HCT116 (cell line): ENCODE measurements around the gene AMZ2. TPM values are rescaled to one million over a fixed set of nuclear protein-coding genes. Genes with fewer than 3 reads are reported as not detected.

Experiments
- ATAC-seq: fragments of 200-7000 bp; cut with Tn5 transposase; 2 replicates; pipeline ENCODE4 v1.9.1; 2020; ENCODE audit warnings: mild to moderate bottlenecking, moderate library complexity
- BruUV-seq: library from RNA; stranded (reverse); fragments of 400-500 nt; replicated peaks from 2 replicates; lab custom pipeline; 2021; lab: Mats Ljungman, UMichigan
- CTCF ChIA-PET: fragments of 300-600 bp; sonication (Branson Sonifier 250); formaldehyde crosslinking; loops from one replicate; lab custom pipeline; 2021; ENCODE audit warnings: antibody characterized with exemption; lab: Charles Lee
- POLR2A ChIA-PET: fragments of 300-600, 350-600 bp; sonication (Branson Sonifier 250); formaldehyde crosslinking; loops from one replicate; lab custom pipeline; 2021; ENCODE audit warnings: antibody characterized with exemption; lab: Charles Lee
- RAD21 ChIA-PET, 2 experiments: fragments of 300-600 bp; sonication (Branson Sonifier 250); formaldehyde crosslinking; loops; one replicate each; lab custom pipeline; 2023; ENCODE audit warnings: low total read pairs in 2 of 2; ENCODE audit not compliant: uncharacterized antibody in 2 of 2, unreplicated experiment in 2 of 2, low non-redundant PET in 1 of 2; lab: Charles Lee
- DNase-seq: peaks from one replicate; pipeline ENCODE4 v3.0.0-alpha.2; 2010; ENCODE audit warnings: low read depth, low spot score
- H2AFZ ChIP-seq: fragments of 200-600 bp; shearing (Covaris generic), sonication (generic); 2 replicates; pipeline ENCODE4 v1.6.1; 2017; ENCODE audit warnings: low read depth, mixed run types, mixed read lengths, antibody characterized with exemption, low read length; ENCODE audit not compliant: poor library complexity, severe bottlenecking
- H3K27ac ChIP-seq: 2 replicates; pipeline ENCODE4 v1.5.1; 2012; ENCODE audit warnings: low read depth, low read length
- H3K27me3 ChIP-seq: fragments of 200-600 bp; sonication (generic); 2 replicates; pipeline ENCODE4 v1.6.1; 2016; ENCODE audit warnings: mixed run types, low read length, mixed read lengths; ENCODE audit not compliant: insufficient read depth
- H3K36me3 ChIP-seq, 2 experiments: fragments of 200-500 bp in 1 of 2; fragments of 200-600 bp in 1 of 2; sonication (Bioruptor generic) in 1 of 2; sonication (generic) in 1 of 2; 2 replicates each; pipeline versions ENCODE4 v1.5.1 to v1.6.1; 2014 to 2016; ENCODE audit warnings: low read length in 2 of 2, inconsistent platforms in 1 of 2, mixed read lengths in 1 of 2, mixed run types in 1 of 2; ENCODE audit not compliant: insufficient read depth in 2 of 2, control insufficient read depth in 1 of 2
- H3K4me1 ChIP-seq, 2 experiments: fragments of 200-600 bp in 1 of 2; sonication (generic) in 1 of 2; 2 replicates each; pipeline versions ENCODE4 v1.5.1 to v1.6.1; 2012 to 2017; ENCODE audit warnings: low read length in 2 of 2, inconsistent platforms in 1 of 2, mild to moderate bottlenecking in 1 of 2, mixed read lengths in 1 of 2, mixed run types in 1 of 2, moderate library complexity in 1 of 2; ENCODE audit not compliant: insufficient read depth in 2 of 2, control insufficient read depth in 1 of 2
- H3K4me2 ChIP-seq: fragments of 200-600 bp; sonication (generic); 2 replicates; pipeline ENCODE4 v1.6.1; 2017; ENCODE audit warnings: mixed run types, low read length, mixed read lengths
- H3K4me3 ChIP-seq, 2 experiments: fragments of 200-600 bp in 1 of 2; sonication (generic) in 1 of 2; replicated peaks in 1 of 2; 2 replicates each; pipeline ENCODE4 v1.5.1; 2011 to 2016; ENCODE audit warnings: low read length in 2 of 2, control low read depth in 1 of 2, low read depth in 1 of 2, mild to moderate bottlenecking in 1 of 2, mixed read lengths in 1 of 2, mixed run types in 1 of 2
- H3K79me2 ChIP-seq: fragments of 200-600 bp; sonication (generic); 2 replicates; pipeline ENCODE4 v1.6.1; 2017; ENCODE audit warnings: mild to moderate bottlenecking, mixed run types, low read length, moderate library complexity, mixed read lengths; ENCODE audit not compliant: insufficient read depth
- H3K9ac ChIP-seq: fragments of 200-600 bp; sonication (generic); 2 replicates; pipeline ENCODE4 v1.6.1; 2016; ENCODE audit warnings: low read length, mixed read lengths
- H3K9me2 ChIP-seq: fragments of 200-600 bp; sonication (generic), shearing (Covaris generic); 2 replicates; pipeline ENCODE4 v1.6.1; 2017; ENCODE audit warnings: mixed run types, mild to moderate bottlenecking, moderate library complexity; ENCODE audit not compliant: insufficient read depth
- H3K9me3 ChIP-seq, 2 experiments: fragments of 200-500 bp in 1 of 2; fragments of 200-600 bp in 1 of 2; sonication (Bioruptor generic) in 1 of 2; sonication (generic) in 1 of 2; 2 replicates each; pipeline ENCODE4 v1.6.1; 2014 to 2017; ENCODE audit warnings: low read length in 2 of 2, mixed read lengths in 2 of 2, inconsistent platforms in 1 of 2, low read depth in 1 of 2, mild to moderate bottlenecking in 1 of 2, mixed run types in 1 of 2, moderate library complexity in 1 of 2; ENCODE audit not compliant: control insufficient read depth in 1 of 2, insufficient read depth in 1 of 2
- H4K20me1 ChIP-seq: fragments of 200-600 bp; sonication (generic), shearing (Covaris generic); 2 replicates; pipeline ENCODE4 v1.6.1; 2017; ENCODE audit warnings: mixed run types, mild to moderate bottlenecking, moderate library complexity; ENCODE audit not compliant: insufficient read depth
- EGR1 ChIP-seq: IDR thresholded peaks from 2 replicates; pipeline ENCODE4 v1.6.1; 2012; ENCODE audit warnings: low read depth
- EZH2 ChIP-seq: fragments of 200-600 bp; sonication (generic); IDR thresholded peaks from 2 replicates; pipeline ENCODE4 v1.6.1; 2017; ENCODE audit warnings: antibody characterized with exemption, mixed run types
- EZH2phosphoT487 ChIP-seq: fragments of 200-600 bp; IDR thresholded peaks from 2 replicates; pipeline ENCODE4 v1.6.1; 2018; ENCODE audit warnings: antibody characterized with exemption, borderline replicate concordance
- POLR2A ChIP-seq: IDR thresholded peaks from 2 replicates; pipeline ENCODE4 v1.7.0; 2011; ENCODE audit warnings: borderline replicate concordance; ENCODE audit not compliant: insufficient read depth, insufficient read length; ENCODE audit errors: extremely low read depth
- POLR2AphosphoS5 ChIP-seq: IDR thresholded peaks from 2 replicates; pipeline ENCODE4 v1.6.1; 2011; ENCODE audit warnings: mild to moderate bottlenecking, low read depth, low read length, moderate library complexity
- RAD21 ChIP-seq: IDR thresholded peaks from 2 replicates; pipeline ENCODE4 v1.6.1; 2012; ENCODE audit warnings: low read depth, mild to moderate bottlenecking
- SIN3A ChIP-seq: IDR thresholded peaks from 2 replicates; pipeline ENCODE4 v1.6.1; 2012; ENCODE audit warnings: low read depth
- SP1 ChIP-seq: IDR thresholded peaks from 2 replicates; pipeline ENCODE4 v1.6.1; 2012; ENCODE audit warnings: low read depth
- TCF7L2 ChIP-seq: IDR thresholded peaks from 2 replicates; pipeline ENCODE4 v1.7.0; 2011; ENCODE audit warnings: borderline replicate concordance, inconsistent platforms; ENCODE audit not compliant: insufficient read depth, insufficient read length; ENCODE audit errors: extremely low read depth
- ZFX ChIP-seq: fragments of 450-650 bp; IDR thresholded peaks from 2 replicates; pipeline ENCODE4 v1.6.1; 2017
- ZNF274 ChIP-seq: fragments of 200-500 bp; sonication (Bioruptor generic); IDR thresholded peaks from 2 replicates; pipeline ENCODE4 v1.6.1; 2014; ENCODE audit warnings: mild to moderate bottlenecking, low read depth, low read length, inconsistent platforms
- intact Hi-C: fragments of 100-400 bp; cut with micrococcal nuclease; formaldehyde crosslinking; loops from 2 replicates; pipeline ENCODE4 v1.10.0; 2022
- total RNA-seq: library from RNA; stranded (reverse); gene quantifications from one replicate; pipeline ENCODE4 v1.2.1, GENCODE V29; 2021; ENCODE audit not compliant: unreplicated experiment
- TF ChIP-seq, protein P1 (sequence below), 3 experiments: fragments of 200-600 bp in 1 of 3; sonication (generic) in 1 of 3; IDR thresholded peaks in 2 of 3; conservative IDR thresholded peaks in 1 of 3; 2 replicates each; pipeline ENCODE4 v1.5.1; 2012 to 2017; ENCODE audit warnings: low read depth in 2 of 3, low read length in 2 of 3, antibody characterized with exemption in 1 of 3, borderline replicate concordance in 1 of 3, control low read depth in 1 of 3, mild to moderate bottlenecking in 1 of 3, mixed read lengths in 1 of 3, mixed run types in 1 of 3, moderate library complexity in 1 of 3; ENCODE audit not compliant: insufficient read depth in 1 of 3
- TF ChIP-seq, protein P2 (sequence below): IDR thresholded peaks from 2 replicates; pipeline ENCODE4 v1.6.1; 2012; ENCODE audit warnings: low read depth
- TF ChIP-seq, protein P3 (sequence below): IDR thresholded peaks from 2 replicates; pipeline ENCODE4 v1.6.1; 2012
- TF ChIP-seq, protein P4 (sequence below): IDR thresholded peaks from 2 replicates; pipeline ENCODE4 v1.6.1; 2012

Gene AMZ2
- total RNA-seq, 1 experiment from 2014 or later, result 131 TPM

DNA sequence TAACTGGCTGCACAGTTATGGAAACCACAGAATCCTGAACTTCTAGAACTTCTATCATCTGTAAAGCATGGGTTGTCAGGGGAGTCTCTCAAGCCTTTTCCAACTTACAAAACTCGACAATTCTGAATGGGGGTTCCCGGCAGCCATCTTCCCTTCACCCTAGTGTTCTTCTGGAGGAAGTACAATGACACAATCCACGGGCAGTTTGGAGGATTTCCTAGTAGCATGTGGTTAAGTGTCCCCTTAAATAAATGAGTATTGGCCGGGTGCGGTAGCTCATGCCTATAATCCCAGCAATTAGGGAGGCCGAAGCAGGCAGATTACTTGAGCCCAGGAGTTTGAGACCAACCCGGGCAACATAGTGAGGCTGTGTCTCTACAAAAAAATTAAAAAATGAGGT lies 41.0 kb downstream of the AMZ2 start:
- POLR2A ChIA-PET, result interaction anchor here (0.9 kb wide), 1 partner anchor 93 kb away, joined by 3 read pairs; no protein-coding TSS in a partner anchor
- H3K36me3 ChIP-seq, result no peaks in the 10 kb centered on the region
- H3K9me2 ChIP-seq, result no peaks in the 10 kb centered on the region
- no peak overlapping the region for H2AFZ ChIP-seq
- no peaks in the 10 kb centered on the region for H3K27me3 ChIP-seq
- intact Hi-C loops, result no loop called here
- peaks cover 42 to 63% of the 10 kb centered on the region in 2 experiments for H3K4me1 ChIP-seq
- H3K4me3 ChIP-seq, result no peak overlapping the region
- ATAC-seq, result no peak
- H3K79me2 ChIP-seq, result 0 out of 2 replicates have a peak, but pooled peaks cover 6% of the 10 kb centered on the region
- TF ChIP-seq, protein P1, sequence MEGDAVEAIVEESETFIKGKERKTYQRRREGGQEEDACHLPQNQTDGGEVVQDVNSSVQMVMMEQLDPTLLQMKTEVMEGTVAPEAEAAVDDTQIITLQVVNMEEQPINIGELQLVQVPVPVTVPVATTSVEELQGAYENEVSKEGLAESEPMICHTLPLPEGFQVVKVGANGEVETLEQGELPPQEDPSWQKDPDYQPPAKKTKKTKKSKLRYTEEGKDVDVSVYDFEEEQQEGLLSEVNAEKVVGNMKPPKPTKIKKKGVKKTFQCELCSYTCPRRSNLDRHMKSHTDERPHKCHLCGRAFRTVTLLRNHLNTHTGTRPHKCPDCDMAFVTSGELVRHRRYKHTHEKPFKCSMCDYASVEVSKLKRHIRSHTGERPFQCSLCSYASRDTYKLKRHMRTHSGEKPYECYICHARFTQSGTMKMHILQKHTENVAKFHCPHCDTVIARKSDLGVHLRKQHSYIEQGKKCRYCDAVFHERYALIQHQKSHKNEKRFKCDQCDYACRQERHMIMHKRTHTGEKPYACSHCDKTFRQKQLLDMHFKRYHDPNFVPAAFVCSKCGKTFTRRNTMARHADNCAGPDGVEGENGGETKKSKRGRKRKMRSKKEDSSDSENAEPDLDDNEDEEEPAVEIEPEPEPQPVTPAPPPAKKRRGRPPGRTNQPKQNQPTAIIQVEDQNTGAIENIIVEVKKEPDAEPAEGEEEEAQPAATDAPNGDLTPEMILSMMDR (IDR thresholded peaks at IDR 0.05 in 2 of 3, conservative IDR thresholded peaks at IDR 0.05 in 1 of 3; ENCODE audit: borderline replicate concordance in 1 of 3, insufficient read depth in 1 of 3, low read depth in 2 of 3, low read length in 2 of 3), result peak in 2 of 3 experiments; percentile 25 to 35; a peak in 4 of 6 replicates
- TF ChIP-seq TCF7L2 (no peak), EZH2phosphoT487 (no peak)
- CTCF ChIA-PET, result interaction anchor here (1.2 to 1.6 kb wide), 2 partner anchors 21 to 110 kb away, joined by 3 to 5 read pairs; no protein-coding TSS in a partner anchor
- H3K9ac ChIP-seq, result no peak overlapping the region
- BruUV-seq, result no TSS peak
- peak overlapping the region; percentile 92 for H3K27ac ChIP-seq
- H3K4me2 ChIP-seq, result peak overlapping the region; percentile 96; the same call in 1 of the 2 replicates
- RAD21 ChIA-PET, result interaction anchor here in 1 of 2 experiments (0.7 kb wide), 1 partner anchor 11 kb away, joined by 3 read pairs; no protein-coding TSS in a partner anchor
- no peak for DNase-seq
- H3K9me3 ChIP-seq, result no peaks in the 10 kb centered on the region
- no peaks in the 10 kb centered on the region for H4K20me1 ChIP-seq

DNA sequence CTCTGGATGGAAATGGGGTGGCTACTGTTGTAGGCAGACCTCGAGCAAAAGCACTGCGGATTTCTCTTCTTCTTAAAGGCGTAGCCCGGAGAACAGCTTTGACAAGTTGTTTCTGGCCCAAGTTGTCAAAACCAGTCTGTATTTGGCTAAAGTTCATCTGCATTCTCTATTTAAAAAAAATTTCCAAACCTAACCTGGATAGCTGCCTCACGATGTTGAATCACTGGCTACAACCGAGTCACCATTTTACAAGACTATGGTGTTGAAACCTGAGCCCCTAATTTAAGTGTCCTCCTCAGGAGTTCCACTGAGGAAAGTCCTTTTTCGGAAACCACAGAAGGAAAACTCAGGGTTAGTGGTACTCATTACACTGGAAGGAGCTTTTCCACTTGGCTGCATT lies 41.6 kb downstream of the AMZ2 start:
- Histone ChIP-seq H3K27ac (peak overlapping the region; percentile 92), H3K4me1 (peaks cover 48 to 70% of the 10 kb centered on the region in 2 experiments), H3K4me2 (peak overlapping the region; percentile 96; the same call in 1 of the 2 replicates), H3K36me3 (no peaks in the 10 kb centered on the region), H3K9ac (no peak overlapping the region), H3K27me3 (no peaks in the 10 kb centered on the region), H3K4me3 (no peak overlapping the region), H3K79me2 (0 out of 2 replicates have a peak, but pooled peaks cover 6% of the 10 kb centered on the region), H3K9me3 (no peaks in the 10 kb centered on the region), H4K20me1 (no peaks in the 10 kb centered on the region), H2AFZ (no peak overlapping the region), H3K9me2 (no peaks in the 10 kb centered on the region)
- no TSS peak for BruUV-seq
- intact Hi-C loops, result no loop called here
- ChIA-PET POLR2A (no interaction called here), CTCF (no interaction called here), RAD21 (interaction anchor here in 1 of 2 experiments (0.7 kb wide), 1 partner anchor 11 kb away, joined by 3 read pairs; no protein-coding TSS in a partner anchor)
- ATAC-seq (no peak), DNase-seq (no peak)
- no peak for TF ChIP-seq ZFX
- no peak for TF ChIP-seq SIN3A
- no peak for TF ChIP-seq SP1
- TF ChIP-seq, protein P2, sequence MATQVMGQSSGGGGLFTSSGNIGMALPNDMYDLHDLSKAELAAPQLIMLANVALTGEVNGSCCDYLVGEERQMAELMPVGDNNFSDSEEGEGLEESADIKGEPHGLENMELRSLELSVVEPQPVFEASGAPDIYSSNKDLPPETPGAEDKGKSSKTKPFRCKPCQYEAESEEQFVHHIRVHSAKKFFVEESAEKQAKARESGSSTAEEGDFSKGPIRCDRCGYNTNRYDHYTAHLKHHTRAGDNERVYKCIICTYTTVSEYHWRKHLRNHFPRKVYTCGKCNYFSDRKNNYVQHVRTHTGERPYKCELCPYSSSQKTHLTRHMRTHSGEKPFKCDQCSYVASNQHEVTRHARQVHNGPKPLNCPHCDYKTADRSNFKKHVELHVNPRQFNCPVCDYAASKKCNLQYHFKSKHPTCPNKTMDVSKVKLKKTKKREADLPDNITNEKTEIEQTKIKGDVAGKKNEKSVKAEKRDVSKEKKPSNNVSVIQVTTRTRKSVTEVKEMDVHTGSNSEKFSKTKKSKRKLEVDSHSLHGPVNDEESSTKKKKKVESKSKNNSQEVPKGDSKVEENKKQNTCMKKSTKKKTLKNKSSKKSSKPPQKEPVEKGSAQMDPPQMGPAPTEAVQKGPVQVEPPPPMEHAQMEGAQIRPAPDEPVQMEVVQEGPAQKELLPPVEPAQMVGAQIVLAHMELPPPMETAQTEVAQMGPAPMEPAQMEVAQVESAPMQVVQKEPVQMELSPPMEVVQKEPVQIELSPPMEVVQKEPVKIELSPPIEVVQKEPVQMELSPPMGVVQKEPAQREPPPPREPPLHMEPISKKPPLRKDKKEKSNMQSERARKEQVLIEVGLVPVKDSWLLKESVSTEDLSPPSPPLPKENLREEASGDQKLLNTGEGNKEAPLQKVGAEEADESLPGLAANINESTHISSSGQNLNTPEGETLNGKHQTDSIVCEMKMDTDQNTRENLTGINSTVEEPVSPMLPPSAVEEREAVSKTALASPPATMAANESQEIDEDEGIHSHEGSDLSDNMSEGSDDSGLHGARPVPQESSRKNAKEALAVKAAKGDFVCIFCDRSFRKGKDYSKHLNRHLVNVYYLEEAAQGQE, result no peak
- TF ChIP-seq, protein P3, sequence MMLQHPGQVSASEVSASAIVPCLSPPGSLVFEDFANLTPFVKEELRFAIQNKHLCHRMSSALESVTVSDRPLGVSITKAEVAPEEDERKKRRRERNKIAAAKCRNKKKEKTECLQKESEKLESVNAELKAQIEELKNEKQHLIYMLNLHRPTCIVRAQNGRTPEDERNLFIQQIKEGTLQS, result no peak
- TF ChIP-seq ZNF274, result no peak
- TF ChIP-seq EZH2, result no peak
- no peak for TF ChIP-seq POLR2A
- TF ChIP-seq POLR2AphosphoS5, result no peak
- TF ChIP-seq RAD21, result no peak
- TF ChIP-seq EGR1, result no peak
- TF ChIP-seq, protein P4, sequence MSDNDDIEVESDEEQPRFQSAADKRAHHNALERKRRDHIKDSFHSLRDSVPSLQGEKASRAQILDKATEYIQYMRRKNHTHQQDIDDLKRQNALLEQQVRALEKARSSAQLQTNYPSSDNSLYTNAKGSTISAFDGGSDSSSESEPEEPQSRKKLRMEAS, result no peak
